HEK293 (cell line): ENCODE data around the gene PTPRCAP.

Source experiments
- ELK4 ChIP-seq: IDR thresholded peaks from 2 replicates; pipeline ENCODE4 v1.6.1; 2011; ENCODE audit warnings: mild to moderate bottlenecking, low read depth, low read length, borderline replicate concordance
- FEZF1 ChIP-seq: fragments of 450-650 bp; formaldehyde crosslinking; IDR thresholded peaks from 2 replicates; pipeline ENCODE4 v1.5.1; 2016; ENCODE audit warnings: missing biosample characterization, missing genetic modification characterization
- GLI2 ChIP-seq: fragments of 450-650 bp; formaldehyde crosslinking; IDR thresholded peaks from 2 replicates; pipeline ENCODE4; 2017; ENCODE audit warnings: missing biosample characterization, missing genetic modification characterization, low read depth, borderline replicate concordance
- HOXA7 ChIP-seq: sonication (generic); formaldehyde crosslinking; IDR thresholded peaks from 2 replicates; pipeline ENCODE4 v1.8.1; 2022; ENCODE audit warnings: missing genetic modification reagents, borderline replicate concordance
- INSM2 ChIP-seq: fragments of 450-650 bp; formaldehyde crosslinking; IDR thresholded peaks from 2 replicates; pipeline ENCODE4 v1.5.1; 2016; ENCODE audit warnings: missing biosample characterization, missing genetic modification characterization
- SETDB1 ChIP-seq: IDR thresholded peaks from one replicate; pipeline ENCODE4 v1.6.1; 2017; ENCODE audit warnings: mild to moderate bottlenecking, low read length, moderate library complexity, mixed read lengths; ENCODE audit not compliant: insufficient read length
- SP3 ChIP-seq: fragments of 450-650 bp; formaldehyde crosslinking; IDR thresholded peaks from 2 replicates; pipeline ENCODE4 v1.5.1; 2016; ENCODE audit warnings: missing biosample characterization, missing genetic modification characterization
- ZNF24 ChIP-seq: fragments of 450-650 bp; formaldehyde crosslinking; IDR thresholded peaks from 2 replicates; pipeline ENCODE4 v1.5.1; 2016; ENCODE audit warnings: missing biosample characterization, missing genetic modification characterization
- ZNF280C ChIP-seq: fragments of 450-650 bp; formaldehyde crosslinking; IDR thresholded peaks from 2 replicates; pipeline ENCODE4 v1.5.1; 2016; ENCODE audit warnings: missing biosample characterization, missing genetic modification characterization
- ZNF292 ChIP-seq: fragments of 450-650 bp; formaldehyde crosslinking; IDR thresholded peaks from 2 replicates; pipeline ENCODE4 v1.5.1; 2016; ENCODE audit warnings: low read depth, missing biosample characterization, missing genetic modification characterization, borderline replicate concordance
- ZNF311 ChIP-seq: fragments of 450-650 bp; formaldehyde crosslinking; IDR thresholded peaks from 2 replicates; pipeline ENCODE4 v1.5.1; 2017; ENCODE audit warnings: missing biosample characterization, missing genetic modification characterization, borderline replicate concordance
- ZNF398 ChIP-seq: fragments of 450-650 bp; formaldehyde crosslinking; IDR thresholded peaks from 2 replicates; pipeline ENCODE4 v1.5.1; 2017; ENCODE audit warnings: missing biosample characterization, missing genetic modification characterization
- ZNF513 ChIP-seq: fragments of 450-650 bp; IDR thresholded peaks from 2 replicates; pipeline ENCODE4 v1.5.1; 2018; ENCODE audit warnings: missing biosample characterization, missing genetic modification characterization
- ZNF561 ChIP-seq: fragments of 450-650 bp; IDR thresholded peaks from 2 replicates; pipeline ENCODE4 v1.5.1; 2018; ENCODE audit warnings: missing biosample characterization, missing genetic modification characterization, borderline replicate concordance
- ZNF585B ChIP-seq: fragments of 450-650 bp; formaldehyde crosslinking; IDR thresholded peaks from 2 replicates; pipeline ENCODE4 v1.5.1; 2016; ENCODE audit warnings: missing biosample characterization, missing genetic modification characterization
- ZNF624 ChIP-seq: fragments of 450-650 bp; formaldehyde crosslinking; IDR thresholded peaks from 2 replicates; pipeline ENCODE4 v1.5.1; 2017; ENCODE audit warnings: missing biosample characterization, missing genetic modification characterization
- ZNF692 ChIP-seq: fragments of 450-650 bp; formaldehyde crosslinking; IDR thresholded peaks from 2 replicates; pipeline ENCODE4 v1.5.1; 2016; ENCODE audit warnings: missing biosample characterization, missing genetic modification characterization
- ZNF701 ChIP-seq: fragments of 450-650 bp; formaldehyde crosslinking; IDR thresholded peaks from 2 replicates; pipeline ENCODE4 v1.5.1; 2016; ENCODE audit warnings: missing biosample characterization, missing genetic modification characterization
- ZNF837 ChIP-seq: fragments of 450-650 bp; formaldehyde crosslinking; IDR thresholded peaks from 2 replicates; pipeline ENCODE4 v1.5.1; 2016; ENCODE audit warnings: missing biosample characterization, missing genetic modification characterization
- ZSCAN16 ChIP-seq: fragments of 450-650 bp; formaldehyde crosslinking; IDR thresholded peaks from 2 replicates; pipeline ENCODE4 v1.5.1; 2016; ENCODE audit warnings: missing biosample characterization, missing genetic modification characterization
- TF ChIP-seq, protein P1 (sequence below): fragments of 450-650 bp; formaldehyde crosslinking; IDR thresholded peaks from 2 replicates; pipeline ENCODE4 v1.5.1; 2016; ENCODE audit warnings: missing biosample characterization, missing genetic modification characterization
- TF ChIP-seq, protein P2 (sequence below): fragments of 450-650 bp; formaldehyde crosslinking; IDR thresholded peaks from 2 replicates; pipeline ENCODE4 v1.5.1; 2016; ENCODE audit warnings: missing biosample characterization, missing genetic modification characterization

The PTPRCAP gene

DNA sequence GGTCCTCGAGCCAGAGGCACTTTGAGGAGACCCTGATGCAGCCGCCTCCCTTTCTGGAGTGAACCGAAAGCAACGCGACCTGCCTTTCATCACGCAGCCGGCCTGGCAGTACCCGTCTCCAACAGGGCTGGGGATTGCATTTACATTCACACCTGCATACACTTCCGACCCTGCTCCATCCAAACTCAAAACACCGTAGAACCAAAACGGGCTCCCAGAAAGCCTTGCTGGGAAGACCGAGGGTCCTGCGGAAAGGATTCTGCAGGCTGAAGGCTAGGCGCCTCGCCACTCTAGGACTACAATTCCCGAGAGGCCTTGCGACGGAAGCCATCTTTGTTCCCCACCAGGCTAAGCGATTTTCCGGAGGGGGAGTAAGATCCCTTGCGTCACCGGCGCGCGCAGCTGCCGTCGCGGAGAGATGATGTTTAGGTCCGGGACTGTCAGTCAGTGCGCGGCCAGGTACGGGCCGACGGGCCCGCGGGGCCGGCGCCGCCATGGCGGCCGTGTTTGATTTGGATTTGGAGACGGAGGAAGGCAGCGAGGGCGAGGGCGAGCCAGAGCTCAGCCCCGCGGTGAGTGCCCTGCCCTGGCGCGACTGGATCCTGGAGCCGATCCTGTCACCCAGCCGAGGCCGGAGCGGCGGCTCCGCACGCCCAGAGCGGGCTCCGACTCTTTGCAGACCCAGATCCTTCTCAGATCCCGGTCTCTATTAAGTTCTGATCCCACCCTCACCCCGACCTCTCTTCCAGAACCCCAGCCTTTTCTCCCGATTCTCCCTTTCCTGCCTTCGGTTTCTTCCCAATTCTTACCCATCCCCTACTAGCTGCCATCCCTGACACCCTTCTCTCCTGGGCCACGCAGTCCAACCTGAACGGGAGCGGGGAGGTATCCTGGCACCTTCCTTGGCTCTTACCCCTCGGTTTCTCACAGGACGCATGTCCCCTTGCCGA is 9.2 kb downstream of the PTPRCAP start, which contains the start of gene RPS6KB2 (continued):
- peak; percentile 75 for TF ChIP-seq SP3 (tag by site-specific recombination)
- TF ChIP-seq ZNF280C (tag by site-specific recombination), result no peak
- TF ChIP-seq ZNF585B (tag by site-specific recombination), result no peak
- no peak for TF ChIP-seq FEZF1 (tag by site-specific recombination)
- no peak for TF ChIP-seq ZNF311 (tag by site-specific recombination)
- TF ChIP-seq SETDB1, result no peak
- TF ChIP-seq, protein P1, sequence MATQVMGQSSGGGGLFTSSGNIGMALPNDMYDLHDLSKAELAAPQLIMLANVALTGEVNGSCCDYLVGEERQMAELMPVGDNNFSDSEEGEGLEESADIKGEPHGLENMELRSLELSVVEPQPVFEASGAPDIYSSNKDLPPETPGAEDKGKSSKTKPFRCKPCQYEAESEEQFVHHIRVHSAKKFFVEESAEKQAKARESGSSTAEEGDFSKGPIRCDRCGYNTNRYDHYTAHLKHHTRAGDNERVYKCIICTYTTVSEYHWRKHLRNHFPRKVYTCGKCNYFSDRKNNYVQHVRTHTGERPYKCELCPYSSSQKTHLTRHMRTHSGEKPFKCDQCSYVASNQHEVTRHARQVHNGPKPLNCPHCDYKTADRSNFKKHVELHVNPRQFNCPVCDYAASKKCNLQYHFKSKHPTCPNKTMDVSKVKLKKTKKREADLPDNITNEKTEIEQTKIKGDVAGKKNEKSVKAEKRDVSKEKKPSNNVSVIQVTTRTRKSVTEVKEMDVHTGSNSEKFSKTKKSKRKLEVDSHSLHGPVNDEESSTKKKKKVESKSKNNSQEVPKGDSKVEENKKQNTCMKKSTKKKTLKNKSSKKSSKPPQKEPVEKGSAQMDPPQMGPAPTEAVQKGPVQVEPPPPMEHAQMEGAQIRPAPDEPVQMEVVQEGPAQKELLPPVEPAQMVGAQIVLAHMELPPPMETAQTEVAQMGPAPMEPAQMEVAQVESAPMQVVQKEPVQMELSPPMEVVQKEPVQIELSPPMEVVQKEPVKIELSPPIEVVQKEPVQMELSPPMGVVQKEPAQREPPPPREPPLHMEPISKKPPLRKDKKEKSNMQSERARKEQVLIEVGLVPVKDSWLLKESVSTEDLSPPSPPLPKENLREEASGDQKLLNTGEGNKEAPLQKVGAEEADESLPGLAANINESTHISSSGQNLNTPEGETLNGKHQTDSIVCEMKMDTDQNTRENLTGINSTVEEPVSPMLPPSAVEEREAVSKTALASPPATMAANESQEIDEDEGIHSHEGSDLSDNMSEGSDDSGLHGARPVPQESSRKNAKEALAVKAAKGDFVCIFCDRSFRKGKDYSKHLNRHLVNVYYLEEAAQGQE (tag by site-specific recombination), result no peak; the same call in 1 of the 2 replicates
- no peak for TF ChIP-seq ZNF701 (tag by site-specific recombination)
- TF ChIP-seq ZSCAN16 (tag by site-specific recombination), result no peak
- no peak; the same call in 1 of the 2 replicates for TF ChIP-seq ELK4
- no peak for TF ChIP-seq ZNF398
- TF ChIP-seq, protein P2, sequence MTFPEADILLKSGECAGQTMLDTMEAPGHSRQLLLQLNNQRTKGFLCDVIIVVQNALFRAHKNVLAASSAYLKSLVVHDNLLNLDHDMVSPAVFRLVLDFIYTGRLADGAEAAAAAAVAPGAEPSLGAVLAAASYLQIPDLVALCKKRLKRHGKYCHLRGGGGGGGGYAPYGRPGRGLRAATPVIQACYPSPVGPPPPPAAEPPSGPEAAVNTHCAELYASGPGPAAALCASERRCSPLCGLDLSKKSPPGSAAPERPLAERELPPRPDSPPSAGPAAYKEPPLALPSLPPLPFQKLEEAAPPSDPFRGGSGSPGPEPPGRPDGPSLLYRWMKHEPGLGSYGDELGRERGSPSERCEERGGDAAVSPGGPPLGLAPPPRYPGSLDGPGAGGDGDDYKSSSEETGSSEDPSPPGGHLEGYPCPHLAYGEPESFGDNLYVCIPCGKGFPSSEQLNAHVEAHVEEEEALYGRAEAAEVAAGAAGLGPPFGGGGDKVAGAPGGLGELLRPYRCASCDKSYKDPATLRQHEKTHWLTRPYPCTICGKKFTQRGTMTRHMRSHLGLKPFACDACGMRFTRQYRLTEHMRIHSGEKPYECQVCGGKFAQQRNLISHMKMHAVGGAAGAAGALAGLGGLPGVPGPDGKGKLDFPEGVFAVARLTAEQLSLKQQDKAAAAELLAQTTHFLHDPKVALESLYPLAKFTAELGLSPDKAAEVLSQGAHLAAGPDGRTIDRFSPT (tag by site-specific recombination), result no peak
- TF ChIP-seq ZNF513 (tag by site-specific recombination), result no peak
- no peak for TF ChIP-seq ZNF292 (tag by site-specific recombination)
- TF ChIP-seq ZNF837 (tag by site-specific recombination), result no peak
- no peak for TF ChIP-seq GLI2
- no peak for TF ChIP-seq ZNF561 (tag by site-specific recombination)
- no peak for TF ChIP-seq INSM2 (tag by site-specific recombination)
- no peak for TF ChIP-seq ZNF24 (tag by site-specific recombination)
- TF ChIP-seq HOXA7 (CRISPR knock-in tag), result no peak
- no peak for TF ChIP-seq ZNF692 (tag by site-specific recombination)
- no peak for TF ChIP-seq ZNF624 (tag by site-specific recombination)
